ENCODE data around the gene CDRT15L2.
A peak's percentile ranks its signal among the peaks of the same experiment; 100 is the strongest.
"Not testable (repeated sequence)": the region's sequence is repeated elsewhere in the genome, so short reads cannot be mapped to it uniquely, and the experiment has no call there.

CDRT15L2 gene

DNA sequence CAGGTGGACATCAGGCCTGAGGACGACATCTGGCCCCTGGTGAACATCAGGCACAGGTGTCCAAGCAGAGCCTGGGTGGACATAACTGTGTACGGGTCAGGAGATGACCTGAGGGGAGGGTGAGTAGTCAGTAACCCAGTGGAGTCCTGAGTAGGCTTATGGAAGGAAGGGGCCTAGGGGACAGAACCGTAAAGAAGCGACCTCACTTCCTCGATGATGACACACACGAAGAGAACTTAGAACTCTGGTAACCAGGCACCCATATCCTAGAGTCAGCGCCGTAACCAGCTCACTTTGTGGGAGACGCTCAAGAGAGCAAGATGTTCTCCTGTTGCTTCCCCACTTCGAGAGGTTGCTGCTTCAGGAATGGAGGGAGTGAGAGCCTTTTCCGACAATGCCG, at the start of gene CDRT15L2:
Gene CDRT15L2, plus strand, starts transcription at position 301 of the 400 bp plus-strand sequence. Its CDS starts 20 bp downstream, at position 321.
- H3K4me1 Mint-ChIP-seq; H3K27ac Mint-ChIP-seq; H3K36me3 Mint-ChIP-seq (ENCODE audit: low read depth); H3K9me3 Mint-ChIP-seq; H3K4me3 Mint-ChIP-seq; H3K27me3 Mint-ChIP-seq (ENCODE audit: low read depth, poor library complexity); DNase-seq: not testable (repeated sequence)

DNA sequence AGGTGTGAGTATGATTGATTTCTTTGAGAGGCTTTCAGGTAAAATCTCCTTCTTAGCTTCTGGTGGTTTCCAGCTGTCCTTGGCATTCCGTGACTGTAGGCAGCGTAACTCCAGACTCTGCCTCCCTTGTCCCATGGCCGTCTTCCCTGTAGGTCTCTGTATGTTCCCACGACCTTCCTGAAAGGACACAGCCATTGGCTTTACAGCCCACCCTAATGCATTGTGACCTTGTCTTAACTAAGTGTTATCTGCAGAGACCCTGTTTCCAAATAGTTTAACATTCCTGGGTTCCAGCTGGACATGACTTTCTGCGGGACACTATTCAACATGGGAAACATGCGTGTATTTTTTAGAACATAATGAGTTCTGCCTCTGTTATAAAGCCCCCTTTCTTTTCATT, 49.4 kb upstream of the CDRT15L2 start:
- peak overlapping the region; percentile 3 for H3K27ac Mint-ChIP-seq
- H3K4me1 Mint-ChIP-seq, result peaks cover 23% of the 10 kb centered on the region
- H3K27me3 Mint-ChIP-seq (ENCODE audit: low read depth, poor library complexity); H3K36me3 Mint-ChIP-seq (ENCODE audit: low read depth); DNase-seq; H3K9me3 Mint-ChIP-seq: not testable (repeated sequence)
- peak overlapping the region; percentile 85 for H3K4me3 Mint-ChIP-seq

DNA sequence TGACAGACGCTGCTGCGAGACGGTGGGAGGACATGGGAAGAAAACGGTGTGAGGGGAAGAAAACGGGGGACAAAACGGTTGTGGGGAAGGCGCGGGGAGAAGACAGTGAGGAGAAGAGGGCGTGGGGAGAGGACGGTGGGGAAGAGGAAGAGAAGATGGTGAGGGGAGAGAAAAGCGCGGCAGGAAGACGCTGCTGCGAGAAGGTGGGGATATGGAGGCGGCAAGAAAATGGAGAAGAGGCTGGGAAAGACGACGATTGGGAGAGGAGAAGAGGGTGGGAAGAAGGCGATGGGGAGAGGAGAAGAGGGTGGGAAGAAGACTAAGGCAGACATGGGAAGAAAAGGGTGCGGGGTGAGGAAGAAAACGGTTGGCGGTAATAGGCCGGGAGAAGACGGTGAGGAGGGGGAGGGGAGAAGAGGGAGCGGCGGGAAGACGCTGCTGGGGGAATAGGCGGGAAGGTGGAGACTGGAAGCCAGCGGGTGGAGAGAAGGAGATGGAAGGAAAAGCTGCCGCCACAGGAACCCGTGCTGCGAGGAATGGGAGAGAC, 46.9 kb upstream of the CDRT15L2 start:
- H3K36me3 Mint-ChIP-seq (ENCODE audit: low read depth); H3K9me3 Mint-ChIP-seq; H3K27me3 Mint-ChIP-seq (ENCODE audit: low read depth, poor library complexity); DNase-seq: not testable (repeated sequence)
- H3K4me3 Mint-ChIP-seq, result peak overlapping the region; percentile 92
- peak overlapping the region; percentile 90 for H3K27ac Mint-ChIP-seq
- peaks cover 24% of the 10 kb centered on the region for H3K4me1 Mint-ChIP-seq

DNA sequence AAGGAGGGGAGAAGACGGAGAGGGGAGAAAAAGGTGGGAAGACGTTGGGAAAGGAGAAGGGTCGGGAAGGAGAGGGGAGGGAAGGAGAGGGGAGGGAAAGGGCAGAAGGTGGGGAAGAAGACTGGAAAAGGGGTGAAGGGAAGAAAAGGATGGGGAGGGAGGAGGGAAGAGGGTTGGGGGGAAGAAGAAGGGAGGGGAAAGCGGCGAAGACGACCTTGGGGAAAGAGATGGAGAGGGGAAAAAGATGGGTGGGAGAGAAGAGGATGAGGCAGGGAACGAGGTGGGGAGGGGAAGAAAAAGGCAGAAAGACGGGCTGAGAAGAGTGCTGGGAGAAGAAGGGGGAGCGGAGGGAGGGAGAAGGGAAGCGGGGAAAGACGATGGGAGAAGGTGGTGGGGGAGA, 46.3 kb upstream of the CDRT15L2 start:
- not testable (repeated sequence) for H3K9me3 Mint-ChIP-seq; H3K27me3 Mint-ChIP-seq (ENCODE audit: low read depth, poor library complexity); DNase-seq; H3K36me3 Mint-ChIP-seq (ENCODE audit: low read depth)
- Mint-ChIP-seq H3K4me3 (peak overlapping the region; percentile 92), H3K4me1 (peaks cover 24% of the 10 kb centered on the region), H3K27ac (peak overlapping the region; percentile 92)

DNA sequence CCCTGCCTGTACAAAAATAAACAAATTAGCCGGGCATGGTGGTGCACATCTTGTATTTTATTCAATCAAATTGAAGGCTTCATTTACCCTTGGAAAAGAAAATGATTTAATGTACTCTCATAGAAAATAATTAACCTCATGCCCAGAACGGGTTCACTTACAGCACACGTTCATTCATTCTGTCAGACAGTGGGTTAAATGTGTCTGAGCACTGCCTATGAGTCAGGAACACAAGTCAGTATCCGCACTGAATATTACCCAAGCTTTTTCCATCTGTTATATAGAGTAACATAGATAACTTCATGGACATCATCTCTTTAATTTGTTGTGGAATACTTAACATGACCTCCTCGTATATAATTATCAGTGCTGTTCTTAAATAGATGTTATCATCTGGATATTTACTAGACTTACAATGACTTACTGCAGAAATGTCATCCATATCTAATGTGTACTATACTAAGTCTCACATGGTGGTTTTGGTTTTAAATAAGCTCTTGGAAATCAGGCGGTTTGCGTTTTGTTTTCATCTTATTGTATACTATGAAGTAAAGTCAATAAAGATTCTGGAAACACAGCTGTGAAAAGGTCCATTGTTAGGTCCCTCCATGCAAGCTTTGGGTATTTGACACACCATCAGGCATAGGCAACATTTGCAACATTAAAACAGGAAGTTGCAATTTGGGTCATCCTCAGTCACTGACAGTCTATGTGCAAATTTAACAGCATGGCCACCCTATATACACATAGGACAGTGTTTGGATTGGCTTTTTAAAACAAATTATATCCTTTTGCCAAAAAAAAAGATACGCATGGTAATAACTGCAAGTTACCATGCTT, 44.6 kb upstream of the CDRT15L2 start:
- Mint-ChIP-seq H3K4me1 (peaks cover 24% of the 10 kb centered on the region), H3K4me3 (peak overlapping the region; percentile 64)
- not testable (repeated sequence) for H3K9me3 Mint-ChIP-seq; DNase-seq; H3K27me3 Mint-ChIP-seq (ENCODE audit: low read depth, poor library complexity); H3K27ac Mint-ChIP-seq; H3K36me3 Mint-ChIP-seq (ENCODE audit: low read depth)

DNA sequence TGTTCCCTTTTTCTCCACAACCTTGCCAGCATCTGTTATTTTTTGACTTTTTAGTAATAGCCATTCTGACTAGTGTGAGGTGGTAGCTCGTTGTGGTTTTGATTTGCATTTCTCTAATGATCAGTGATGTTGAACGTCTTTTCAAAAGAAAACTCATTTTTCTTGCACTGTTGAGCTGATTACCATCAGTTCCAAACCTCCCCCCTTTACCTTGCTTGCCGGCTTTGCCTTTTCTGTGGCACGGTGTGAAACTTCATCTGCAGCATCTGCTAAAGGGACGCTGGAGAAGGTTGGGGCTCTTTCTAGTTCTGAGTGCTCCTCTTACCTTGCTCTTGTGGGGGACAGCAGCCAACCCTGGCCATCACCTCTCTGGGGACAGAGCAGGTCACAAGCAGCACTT, 39.1 kb upstream of the CDRT15L2 start:
- H3K4me1 Mint-ChIP-seq; H3K4me3 Mint-ChIP-seq; H3K27me3 Mint-ChIP-seq (ENCODE audit: low read depth, poor library complexity); H3K27ac Mint-ChIP-seq; DNase-seq; H3K36me3 Mint-ChIP-seq (ENCODE audit: low read depth); H3K9me3 Mint-ChIP-seq: not testable (repeated sequence)

DNA sequence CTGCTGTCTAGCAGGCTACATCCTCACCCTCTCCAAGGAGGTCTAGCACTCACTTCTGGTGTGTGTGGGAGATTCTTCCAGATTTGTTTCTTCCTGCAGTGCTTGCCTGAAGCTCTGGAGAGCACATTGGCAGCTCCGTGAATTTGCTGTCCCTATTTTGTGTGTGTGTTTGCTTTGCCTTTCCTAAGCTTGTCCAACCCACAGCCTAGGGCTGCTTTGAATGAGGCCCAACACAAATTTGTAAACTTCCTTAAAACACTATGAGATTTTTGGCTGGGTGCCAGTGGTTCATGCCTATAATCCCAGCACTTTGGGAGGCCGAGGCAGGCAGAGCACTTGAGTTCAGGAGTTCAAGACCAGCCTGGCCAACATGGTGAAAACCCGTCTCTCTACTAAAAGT, 38.7 kb upstream of the CDRT15L2 start:
- not testable (repeated sequence) for DNase-seq; H3K36me3 Mint-ChIP-seq (ENCODE audit: low read depth); H3K4me3 Mint-ChIP-seq; H3K9me3 Mint-ChIP-seq; H3K4me1 Mint-ChIP-seq; H3K27me3 Mint-ChIP-seq (ENCODE audit: low read depth, poor library complexity); H3K27ac Mint-ChIP-seq

DNA sequence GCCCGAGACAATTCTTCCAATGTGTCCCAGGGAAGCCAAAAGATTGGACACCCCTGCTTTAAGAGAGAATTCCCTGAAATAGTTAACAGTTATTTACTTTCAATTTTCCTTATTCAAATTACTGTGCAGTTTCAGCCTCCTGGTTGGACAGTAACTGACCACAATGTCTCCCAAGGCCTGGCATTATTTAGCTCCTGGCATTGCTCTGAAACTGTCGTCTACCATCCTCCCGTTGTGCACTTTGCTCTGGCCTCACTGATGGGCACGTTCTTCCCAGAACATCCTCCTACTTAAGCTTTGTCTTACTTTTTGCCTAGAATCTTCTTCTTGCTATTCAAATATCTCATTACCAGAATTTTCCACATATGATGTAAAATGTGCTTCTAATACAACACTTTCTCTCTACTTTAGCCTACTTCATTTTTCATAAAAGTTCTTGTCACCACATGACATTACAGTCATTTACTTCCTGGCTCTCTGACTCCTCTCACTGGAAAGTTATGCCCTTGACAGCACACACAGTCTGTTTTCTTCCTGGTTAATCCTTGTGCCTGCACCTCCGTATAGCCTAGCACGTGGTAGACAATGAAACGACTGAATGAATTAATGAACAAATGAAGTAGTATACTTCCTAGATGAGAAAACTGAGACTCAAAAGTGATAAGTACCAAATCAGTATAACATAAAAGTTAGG, 37.5 kb upstream of the CDRT15L2 start:
- not testable (repeated sequence) for H3K36me3 Mint-ChIP-seq (ENCODE audit: low read depth); H3K27me3 Mint-ChIP-seq (ENCODE audit: low read depth, poor library complexity); DNase-seq; H3K4me3 Mint-ChIP-seq; H3K4me1 Mint-ChIP-seq; H3K9me3 Mint-ChIP-seq
- H3K27ac Mint-ChIP-seq, result peak overlapping the region; percentile 0

DNA sequence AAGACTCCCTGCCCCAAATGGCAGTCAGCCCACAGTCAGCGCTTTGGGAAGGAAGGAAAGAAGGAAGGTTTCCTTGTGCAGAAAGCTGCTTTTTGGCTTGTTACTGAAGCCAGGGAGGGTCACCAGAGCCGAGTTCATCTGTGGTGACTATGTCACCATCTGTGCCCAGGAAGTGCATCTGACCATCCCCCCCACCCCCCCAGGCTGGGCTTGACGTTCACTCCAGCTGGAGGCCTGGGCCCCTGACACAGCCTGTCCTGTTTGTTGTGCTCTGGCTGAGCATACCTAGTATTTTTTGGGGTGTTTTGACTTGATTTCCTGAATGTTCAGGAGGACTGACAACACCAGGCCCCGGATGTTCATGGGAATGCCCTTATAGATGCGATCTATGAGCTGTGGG, 31.6 kb upstream of the CDRT15L2 start:
- H3K27ac Mint-ChIP-seq; H3K4me1 Mint-ChIP-seq; H3K27me3 Mint-ChIP-seq (ENCODE audit: low read depth, poor library complexity); H3K36me3 Mint-ChIP-seq (ENCODE audit: low read depth); H3K9me3 Mint-ChIP-seq; H3K4me3 Mint-ChIP-seq; DNase-seq: not testable (repeated sequence)

DNA sequence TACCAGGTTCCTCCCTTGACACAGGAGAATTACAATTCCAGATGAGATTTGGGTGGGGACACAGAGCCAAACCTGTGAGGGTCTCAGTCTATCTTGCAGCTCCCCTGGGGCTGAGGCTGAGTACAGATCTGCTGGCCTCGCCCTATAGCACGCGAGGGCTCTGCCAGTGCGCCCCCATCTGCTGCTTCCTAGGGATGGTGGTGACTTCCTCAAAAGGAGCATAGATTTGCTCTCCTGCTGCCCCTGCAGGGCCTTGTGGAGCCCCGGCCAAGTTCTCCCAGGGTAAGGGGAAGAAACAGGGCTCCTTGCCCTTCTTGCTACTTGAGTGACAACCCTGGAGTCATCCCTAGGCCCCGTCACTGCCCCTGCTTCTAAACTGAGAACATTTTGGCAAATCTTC, 26.6 kb upstream of the CDRT15L2 start:
- H3K27ac Mint-ChIP-seq; H3K27me3 Mint-ChIP-seq (ENCODE audit: low read depth, poor library complexity); H3K4me1 Mint-ChIP-seq; H3K9me3 Mint-ChIP-seq; H3K4me3 Mint-ChIP-seq; DNase-seq; H3K36me3 Mint-ChIP-seq (ENCODE audit: low read depth): not testable (repeated sequence)

DNA sequence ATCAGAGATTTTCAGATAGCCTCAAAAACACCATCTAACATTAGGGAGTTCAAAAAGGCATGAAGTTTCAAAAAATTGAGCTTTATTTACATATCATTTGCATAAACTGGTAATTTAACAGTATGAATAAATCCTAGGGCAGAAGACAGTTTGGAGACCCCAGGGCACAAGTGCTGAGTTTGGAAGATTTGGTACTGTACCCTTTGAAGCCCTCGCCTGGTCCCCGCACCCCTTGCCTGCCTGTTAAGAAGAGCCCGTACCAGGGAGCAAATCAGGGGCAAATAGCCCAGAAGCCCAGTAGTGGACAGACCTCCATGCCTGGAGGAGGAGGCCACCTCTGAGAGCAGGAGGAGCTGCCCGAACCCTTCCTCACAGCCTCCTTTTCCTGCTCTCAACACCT, 24.8 kb upstream of the CDRT15L2 start:
- H3K4me3 Mint-ChIP-seq; DNase-seq; H3K36me3 Mint-ChIP-seq (ENCODE audit: low read depth); H3K27ac Mint-ChIP-seq; H3K27me3 Mint-ChIP-seq (ENCODE audit: low read depth, poor library complexity); H3K4me1 Mint-ChIP-seq; H3K9me3 Mint-ChIP-seq: not testable (repeated sequence)

DNA sequence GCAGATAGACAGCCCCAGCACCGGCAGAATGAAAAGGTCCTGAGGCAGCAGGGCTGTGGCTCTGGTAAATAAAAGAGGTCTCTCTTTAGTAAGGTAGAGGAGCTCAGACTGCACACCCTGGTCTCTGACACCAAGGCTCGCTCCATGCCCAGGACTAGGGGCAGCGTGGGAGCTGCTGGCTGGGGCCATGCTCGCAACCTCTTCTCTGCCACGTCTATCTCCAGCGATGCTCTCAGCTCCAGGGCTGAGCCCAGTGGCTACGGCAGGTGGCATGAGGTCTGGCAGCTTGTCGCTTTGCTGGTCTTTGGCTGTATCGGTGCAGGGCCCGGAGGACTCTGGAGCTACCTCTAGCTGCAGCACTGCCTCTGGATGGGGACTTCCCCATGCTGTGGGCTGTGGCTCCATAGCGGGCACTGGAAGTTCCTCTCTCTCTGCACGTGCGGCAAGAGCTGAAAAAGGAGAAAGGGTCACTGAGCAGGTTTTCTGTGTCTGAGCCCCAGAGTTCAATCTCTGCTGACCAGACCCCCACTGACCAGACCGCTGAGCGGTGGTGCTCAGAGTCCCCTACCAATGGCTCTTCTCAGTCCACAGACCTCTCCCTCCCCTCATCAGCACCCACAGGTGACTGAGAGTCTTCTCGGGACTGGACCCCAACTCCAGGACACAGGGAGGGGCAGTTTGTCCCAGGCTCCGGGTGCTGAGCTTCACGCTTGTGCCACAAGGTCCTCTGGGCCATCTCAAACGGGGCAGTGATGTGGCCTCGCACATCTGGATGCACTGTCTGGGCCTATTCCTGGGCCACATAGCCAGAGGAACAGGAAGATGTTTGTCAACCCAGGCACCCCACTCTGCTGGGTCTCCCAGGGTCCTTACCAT, 24.2 kb upstream of the CDRT15L2 start:
- H3K36me3 Mint-ChIP-seq (ENCODE audit: low read depth); H3K4me1 Mint-ChIP-seq; DNase-seq: not testable (repeated sequence)

DNA sequence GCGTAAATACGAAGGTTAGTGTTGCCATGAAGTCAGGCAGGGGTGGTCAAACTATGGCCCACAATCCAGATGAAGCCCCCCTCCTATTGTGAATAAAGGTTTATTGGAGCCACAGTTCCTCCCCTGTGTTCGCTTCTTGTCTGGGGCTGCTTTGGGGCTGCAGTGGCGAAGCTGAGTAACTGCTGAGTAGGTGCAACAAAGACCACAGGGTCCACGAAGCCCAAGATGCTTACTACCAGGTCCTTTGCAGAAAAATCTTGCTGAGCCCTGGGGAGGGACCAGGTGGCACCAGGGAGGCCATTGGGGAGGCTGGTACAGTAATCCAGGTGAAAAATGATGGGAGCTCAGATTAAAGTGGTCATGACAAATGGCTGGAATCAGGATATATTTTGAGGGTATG, 21.4 kb upstream of the CDRT15L2 start:
- not testable (repeated sequence) for H3K36me3 Mint-ChIP-seq (ENCODE audit: low read depth)

More for the DNA sequence above, 24.2 kb upstream of the CDRT15L2 start:
- not testable (repeated sequence) for H3K27ac Mint-ChIP-seq; H3K9me3 Mint-ChIP-seq; H3K4me3 Mint-ChIP-seq; H3K27me3 Mint-ChIP-seq (ENCODE audit: low read depth, poor library complexity)

DNA sequence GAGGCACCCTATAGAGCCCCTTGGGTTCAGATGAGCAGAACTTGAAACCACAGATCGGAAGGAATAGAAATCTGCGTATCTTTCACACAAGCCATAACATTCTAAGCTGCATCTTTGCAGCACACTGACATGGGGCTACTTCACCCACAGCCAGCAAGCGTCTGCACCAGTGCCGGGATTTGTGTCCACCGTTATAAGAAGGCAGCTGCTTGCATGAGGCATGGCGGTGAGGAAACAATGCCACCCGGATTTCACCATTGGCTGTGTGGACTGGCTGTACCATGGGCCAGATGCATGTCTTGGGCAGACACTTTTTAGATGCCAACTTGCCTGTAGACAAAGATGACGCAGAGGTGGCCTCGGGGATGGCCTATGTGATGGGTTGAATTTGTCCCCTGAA, 20.5 kb upstream of the CDRT15L2 start:
- H3K9me3 Mint-ChIP-seq, result peaks cover 10% of the 10 kb centered on the region
- not testable (repeated sequence) for H3K4me1 Mint-ChIP-seq; H3K4me3 Mint-ChIP-seq; H3K36me3 Mint-ChIP-seq (ENCODE audit: low read depth); H3K27ac Mint-ChIP-seq; DNase-seq
- H3K27me3 Mint-ChIP-seq (ENCODE audit: low read depth, poor library complexity), result peaks cover 18% of the 10 kb centered on the region

More for the DNA sequence above, 21.4 kb upstream of the CDRT15L2 start:
- not testable (repeated sequence) for H3K27ac Mint-ChIP-seq, H3K4me1 Mint-ChIP-seq, H3K4me3 Mint-ChIP-seq, DNase-seq, H3K9me3 Mint-ChIP-seq
- H3K27me3 Mint-ChIP-seq (ENCODE audit: low read depth, poor library complexity), result peaks cover 13% of the 10 kb centered on the region

Measured in nephron progenitor cell (in vitro differentiated cells).